ENCODE measurements around the gene SLC22A31. TPM values are rescaled to one million over a fixed set of nuclear protein-coding genes. Genes with fewer than 3 reads are reported as not detected.

Gene SLC22A31
- total RNA-seq, 1 donor from 2014 or later: 0.26 TPM

- FAIRE-seq: no peak
- Histone ChIP-seq H3K4me3 (ENCODE audit: low read depth, low read length) (no peak overlapping the region), H3K27me3 (ENCODE audit: control insufficient read depth, insufficient read depth, low read length) (no peaks in the 10 kb centered on the region), H3K36me3 (ENCODE audit: control insufficient read depth, insufficient read depth, low read length) (peaks cover 11% of the 10 kb centered on the region)
- no peak for TF ChIP-seq CTCF (IDR thresholded peaks at IDR 0.05; ENCODE audit: insufficient read depth, low read length, severe bottlenecking)
- no peak for DNase-seq (ENCODE audit: low read depth)
Measured at GRCh38 chr16:89219365-89219764, 19.0 kb upstream of the SLC22A31 start.

- no peak for TF ChIP-seq CTCF (IDR thresholded peaks at IDR 0.05; ENCODE audit: insufficient read depth, low read length, severe bottlenecking)
- peak; percentile 69 for DNase-seq (ENCODE audit: low read depth)
- Histone ChIP-seq H3K36me3 (ENCODE audit: control insufficient read depth, insufficient read depth, low read length) (peaks cover 7% of the 10 kb centered on the region), H3K27me3 (ENCODE audit: control insufficient read depth, insufficient read depth, low read length) (no peaks in the 10 kb centered on the region), H3K4me3 (ENCODE audit: low read depth, low read length) (peak within 1 kb of the TSS; percentile 96)
- FAIRE-seq: no peak
Measured at GRCh38 chr16:89217388-89218191, 17.3 kb upstream of the SLC22A31 start, which contains the start of gene ZNF778. TSS of gene ZNF778 (plus strand) at chr16:89217703. CDS start at chr16:89221128, 3,425 bp downstream.

- Histone ChIP-seq H3K27me3 (ENCODE audit: control insufficient read depth, insufficient read depth, low read length) (no peaks in the 10 kb centered on the region), H3K4me3 (ENCODE audit: low read depth, low read length) (peak overlapping the region; percentile 96), H3K36me3 (ENCODE audit: control insufficient read depth, insufficient read depth, low read length) (peaks cover 7% of the 10 kb centered on the region)
- no peak for DNase-seq (ENCODE audit: low read depth)
- FAIRE-seq: no peak
- TF ChIP-seq CTCF (IDR thresholded peaks at IDR 0.05; ENCODE audit: insufficient read depth, low read length, severe bottlenecking): no peak
Measured at GRCh38 chr16:89217138-89217387, 16.7 kb upstream of the SLC22A31 start.

DNA sequence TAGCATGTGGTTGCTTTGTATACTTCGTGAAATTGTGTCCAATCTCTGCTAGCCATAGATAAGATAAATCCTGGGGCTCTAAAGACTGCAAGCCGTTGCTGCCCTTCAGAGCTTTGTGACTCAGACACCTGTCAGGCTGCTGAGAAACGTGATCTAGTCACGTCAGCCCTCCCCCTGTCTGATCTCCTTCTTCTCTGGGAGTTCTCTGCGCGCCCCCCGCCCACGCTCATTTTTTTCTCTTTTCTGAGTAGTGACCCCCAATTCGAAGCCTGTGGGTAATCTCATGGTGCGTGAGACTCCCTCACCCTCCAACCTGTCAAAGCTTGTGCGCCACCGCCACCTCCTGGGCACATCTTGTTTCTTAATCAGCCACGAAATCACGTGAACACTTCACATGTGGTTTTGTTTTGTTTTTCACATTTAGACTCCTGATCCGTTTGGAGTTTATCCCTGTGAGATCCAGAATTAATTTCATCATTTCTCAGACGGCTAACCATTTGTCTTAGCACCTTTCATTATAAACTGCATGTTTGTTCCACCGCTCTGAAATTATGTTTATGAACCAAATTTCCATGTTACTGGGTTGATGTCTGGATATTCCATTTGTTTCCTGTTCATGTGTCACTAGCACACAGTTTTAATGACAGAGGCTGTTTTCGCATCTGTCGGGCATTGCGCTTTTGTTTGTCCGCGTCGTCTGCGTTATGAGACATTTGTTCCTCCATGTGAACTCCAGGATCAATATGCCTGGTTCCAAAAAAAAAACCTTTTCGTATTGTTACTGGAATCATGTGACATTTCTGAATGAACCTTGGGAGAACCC, 16.2 kb upstream of the SLC22A31 start:
- peaks cover 5% of the 10 kb centered on the region for H3K36me3 ChIP-seq (ENCODE audit: control insufficient read depth, insufficient read depth, low read length)
- H3K4me3 ChIP-seq (ENCODE audit: low read depth, low read length): peak overlapping the region; percentile 96
- TF ChIP-seq CTCF (IDR thresholded peaks at IDR 0.05; ENCODE audit: insufficient read depth, low read length, severe bottlenecking): peak; percentile 72
- DNase-seq (ENCODE audit: low read depth) (peak; percentile 69), FAIRE-seq (no peak)
- no peaks in the 10 kb centered on the region for H3K27me3 ChIP-seq (ENCODE audit: control insufficient read depth, insufficient read depth, low read length)

DNA sequence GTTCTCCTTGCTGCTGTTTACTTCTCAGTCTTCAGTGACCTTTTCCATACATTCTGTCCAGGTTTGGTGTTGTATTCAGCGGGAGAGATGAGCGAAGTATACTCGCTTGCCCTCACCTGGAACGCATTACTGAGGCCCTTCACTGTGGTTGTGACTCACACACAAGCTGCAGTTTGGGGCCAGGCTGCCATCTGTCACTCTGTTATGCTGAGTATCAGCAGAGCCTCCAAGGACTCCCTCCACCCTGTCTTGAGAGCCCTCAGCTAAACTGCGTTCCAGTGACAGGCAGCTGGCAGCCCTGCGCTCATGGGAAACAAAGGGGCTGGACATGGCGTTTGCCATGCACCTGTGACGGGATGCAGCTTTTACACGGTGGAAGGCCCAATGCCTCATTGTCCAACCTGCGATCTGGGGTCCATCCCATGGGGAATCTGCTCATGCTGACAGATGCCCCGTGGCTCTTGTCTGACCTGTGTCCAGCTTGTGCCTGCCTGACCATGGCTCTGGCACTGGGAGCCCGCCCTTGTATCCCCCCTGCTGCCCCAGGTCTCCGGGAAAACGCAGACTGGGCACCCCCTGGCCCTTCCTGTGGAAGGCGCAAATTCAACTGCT, 10.7 kb upstream of the SLC22A31 start:
- Histone ChIP-seq H3K4me3 (ENCODE audit: low read depth, low read length) (no peak overlapping the region), H3K36me3 (ENCODE audit: control insufficient read depth, insufficient read depth, low read length) (no peaks in the 10 kb centered on the region), H3K27me3 (ENCODE audit: control insufficient read depth, insufficient read depth, low read length) (peaks cover 3% of the 10 kb centered on the region)
- TF ChIP-seq CTCF (IDR thresholded peaks at IDR 0.05; ENCODE audit: insufficient read depth, low read length, severe bottlenecking): no peak
- DNase-seq (ENCODE audit: low read depth): no peak
- FAIRE-seq: no peak
